GM12892 (cell line): ENCODE measurements around the gene UBE2U.

Experiments used
- POLR2A ChIP-seq: IDR thresholded peaks from 2 replicates; pipeline ENCODE4 v1.6.1; 2011; ENCODE audit warnings: low read depth, low read length, control low read depth
- TAF1 ChIP-seq: IDR thresholded peaks from 2 replicates; pipeline ENCODE4 v1.6.1; 2011; ENCODE audit warnings: low read depth, mild to moderate bottlenecking, control low read depth, low read length, borderline replicate concordance

DNA sequence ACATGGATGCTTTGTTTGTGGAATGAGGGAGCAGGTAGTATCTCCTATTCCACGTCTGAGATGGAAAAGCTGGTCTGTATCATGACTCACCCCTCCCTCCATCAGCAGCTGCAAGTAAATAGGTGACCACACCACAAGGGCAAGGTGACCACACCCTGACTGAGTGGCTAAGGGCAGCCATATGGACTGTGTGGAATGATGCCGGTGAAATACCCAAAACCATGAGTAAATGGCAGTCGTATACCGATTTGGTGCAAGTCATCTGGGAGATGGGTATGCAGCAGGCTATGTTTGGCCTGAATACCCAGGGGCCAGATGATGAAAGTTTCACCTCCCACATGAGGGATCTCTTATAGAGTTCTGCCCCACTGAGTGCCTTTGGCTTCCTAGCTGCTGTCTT lies 15.8 kb upstream of the UBE2U start:
- TF ChIP-seq POLR2A, result no peak
- TF ChIP-seq TAF1, result no peak
